ENCODE measurements around the gene SETD1A.

- no peak for TF ChIP-seq EZH2 (IDR thresholded peaks at IDR 0.05; ENCODE audit: borderline replicate concordance, low read length)
- TF ChIP-seq, protein P1, sequence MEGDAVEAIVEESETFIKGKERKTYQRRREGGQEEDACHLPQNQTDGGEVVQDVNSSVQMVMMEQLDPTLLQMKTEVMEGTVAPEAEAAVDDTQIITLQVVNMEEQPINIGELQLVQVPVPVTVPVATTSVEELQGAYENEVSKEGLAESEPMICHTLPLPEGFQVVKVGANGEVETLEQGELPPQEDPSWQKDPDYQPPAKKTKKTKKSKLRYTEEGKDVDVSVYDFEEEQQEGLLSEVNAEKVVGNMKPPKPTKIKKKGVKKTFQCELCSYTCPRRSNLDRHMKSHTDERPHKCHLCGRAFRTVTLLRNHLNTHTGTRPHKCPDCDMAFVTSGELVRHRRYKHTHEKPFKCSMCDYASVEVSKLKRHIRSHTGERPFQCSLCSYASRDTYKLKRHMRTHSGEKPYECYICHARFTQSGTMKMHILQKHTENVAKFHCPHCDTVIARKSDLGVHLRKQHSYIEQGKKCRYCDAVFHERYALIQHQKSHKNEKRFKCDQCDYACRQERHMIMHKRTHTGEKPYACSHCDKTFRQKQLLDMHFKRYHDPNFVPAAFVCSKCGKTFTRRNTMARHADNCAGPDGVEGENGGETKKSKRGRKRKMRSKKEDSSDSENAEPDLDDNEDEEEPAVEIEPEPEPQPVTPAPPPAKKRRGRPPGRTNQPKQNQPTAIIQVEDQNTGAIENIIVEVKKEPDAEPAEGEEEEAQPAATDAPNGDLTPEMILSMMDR (conservative IDR thresholded peaks at IDR 0.05 in 1 of 2, IDR thresholded peaks at IDR 0.05 in 1 of 2; ENCODE audit: extremely low read depth in 1 of 2, insufficient read depth in 1 of 2, low read depth in 1 of 2, low read length in 2 of 2) = no peak
Measured at GRCh38 chr16:30965436-30965835, 7.9 kb downstream of the SETD1A start.

Data from mammary epithelial cell (primary cell).